Measurements from ENCODE around the gene ABCC11.

GRCh38 chr16:48280546-48280945 is 33.2 kb upstream of the ABCC11 start:
- no peak for TF ChIP-seq POLR2A (IDR thresholded peaks at IDR 0.05)
- TF ChIP-seq, protein P1, sequence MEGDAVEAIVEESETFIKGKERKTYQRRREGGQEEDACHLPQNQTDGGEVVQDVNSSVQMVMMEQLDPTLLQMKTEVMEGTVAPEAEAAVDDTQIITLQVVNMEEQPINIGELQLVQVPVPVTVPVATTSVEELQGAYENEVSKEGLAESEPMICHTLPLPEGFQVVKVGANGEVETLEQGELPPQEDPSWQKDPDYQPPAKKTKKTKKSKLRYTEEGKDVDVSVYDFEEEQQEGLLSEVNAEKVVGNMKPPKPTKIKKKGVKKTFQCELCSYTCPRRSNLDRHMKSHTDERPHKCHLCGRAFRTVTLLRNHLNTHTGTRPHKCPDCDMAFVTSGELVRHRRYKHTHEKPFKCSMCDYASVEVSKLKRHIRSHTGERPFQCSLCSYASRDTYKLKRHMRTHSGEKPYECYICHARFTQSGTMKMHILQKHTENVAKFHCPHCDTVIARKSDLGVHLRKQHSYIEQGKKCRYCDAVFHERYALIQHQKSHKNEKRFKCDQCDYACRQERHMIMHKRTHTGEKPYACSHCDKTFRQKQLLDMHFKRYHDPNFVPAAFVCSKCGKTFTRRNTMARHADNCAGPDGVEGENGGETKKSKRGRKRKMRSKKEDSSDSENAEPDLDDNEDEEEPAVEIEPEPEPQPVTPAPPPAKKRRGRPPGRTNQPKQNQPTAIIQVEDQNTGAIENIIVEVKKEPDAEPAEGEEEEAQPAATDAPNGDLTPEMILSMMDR (IDR thresholded peaks at IDR 0.05): no peak
